Gastrocnemius medialis (tissue), 4 donors: ENCODE data around the gene CCDC185.
"Not testable (repeated sequence)": the region's sequence is repeated elsewhere in the genome, so short reads cannot be mapped to it uniquely, and the experiment has no call there.

Source experiments
- CTCF ChIP-seq, 5 experiments: fragments of 450-650 bp in 3 of 5; fragments of 200-600 bp in 2 of 5; sonication (generic) in 2 of 5; IDR thresholded peaks in 4 of 5; conservative IDR thresholded peaks in 1 of 5; 1 replicate in 4 of 5; 2 replicates in 1 of 5; pipeline ENCODE4 v1.5.1; 2016 to 2019; ENCODE audit warnings: antibody characterized with exemption in 5 of 5, mild to moderate bottlenecking in 3 of 5, moderate library complexity in 3 of 5
- POLR2A ChIP-seq, 2 donors: fragments of 450-650 bp; IDR thresholded peaks; one replicate each; pipeline ENCODE4 v1.6.1; 2017; ENCODE audit warnings: antibody characterized with exemption in 2 of 2, mild to moderate bottlenecking in 2 of 2, moderate library complexity in 2 of 2

GRCh38 chr1:223399393-223399792 lies 6.2 kb downstream of the CCDC185 start:
- not testable (repeated sequence) for TF ChIP-seq CTCF (IDR thresholded peaks at IDR 0.05 in 4 of 5, conservative IDR thresholded peaks at IDR 0.05 in 1 of 5); POLR2A (IDR thresholded peaks at IDR 0.05)
